NCI-H2107 treated with DMSO at 0.1 percent for 48 hours (cell line): ENCODE measurements around the gene CPS1.

Source experiments
- DNase-seq: peaks from one replicate; lab custom pipeline; 2025; ENCODE audit not compliant: unreplicated experiment; lab: John Stamatoyannopoulos, UW

Gene CPS1

GRCh38 chr2:210556329-210556980 is at the start of gene CPS1:
Gene CPS1, plus strand, starts transcription at chr2:210556599. Its CDS starts 135 bp downstream, at chr2:210556734.
- no peak for DNase-seq

- no peak for DNase-seq
These were observed 40.5 kb upstream of the CPS1 start for GRCh38 chr2:210515911-210516310.

GRCh38 chr2:210517264-210517663 is 39.1 kb upstream of the CPS1 start:
- no peak for DNase-seq

GRCh38 chr2:210519594-210519993 is 36.8 kb upstream of the CPS1 start:
- DNase-seq = no peak

GRCh38 chr2:210522399-210522798 is 34.0 kb upstream of the CPS1 start:
- DNase-seq = no peak

- no peak for DNase-seq
These were observed 32.6 kb upstream of the CPS1 start for GRCh38 chr2:210523650-210524289.

GRCh38 chr2:210524533-210524932 is 31.9 kb upstream of the CPS1 start:
- no peak for DNase-seq

GRCh38 chr2:210527286-210527685 is 29.1 kb upstream of the CPS1 start:
- no peak for DNase-seq

GRCh38 chr2:210528716-210529115 is 27.7 kb upstream of the CPS1 start:
- DNase-seq = no peak

GRCh38 chr2:210531050-210531449 is 25.3 kb upstream of the CPS1 start:
- no peak for DNase-seq

- no peak for DNase-seq
These were observed 24.9 kb upstream of the CPS1 start for GRCh38 chr2:210531482-210531881.

GRCh38 chr2:210533389-210533788 is 23.0 kb upstream of the CPS1 start:
- no peak for DNase-seq

- no peak for DNase-seq
These were observed 21.5 kb upstream of the CPS1 start for GRCh38 chr2:210534879-210535278.

GRCh38 chr2:210536973-210537650 is 19.3 kb upstream of the CPS1 start:
- DNase-seq = no peak

- DNase-seq = no peak
These were observed 17.4 kb upstream of the CPS1 start for GRCh38 chr2:210539035-210539434.

- no peak for DNase-seq
These were observed 16.6 kb upstream of the CPS1 start for GRCh38 chr2:210539578-210540416.

- no peak for DNase-seq
These were observed 15.9 kb upstream of the CPS1 start for GRCh38 chr2:210540471-210540870.

GRCh38 chr2:210540900-210541289 is 15.5 kb upstream of the CPS1 start:
- no peak for DNase-seq

- no peak for DNase-seq
These were observed 15.0 kb upstream of the CPS1 start for GRCh38 chr2:210541290-210541902.

- DNase-seq = no peak
These were observed 12.3 kb upstream of the CPS1 start for GRCh38 chr2:210544007-210544590.

- no peak for DNase-seq
These were observed 11.6 kb upstream of the CPS1 start for GRCh38 chr2:210544831-210545230.
